GM19240 (cell line): ENCODE measurements around the gene CCDC127.
"Not testable (repeated sequence)": the region's sequence is repeated elsewhere in the genome, so short reads cannot be mapped to it uniquely, and the experiment has no call there.

Source experiments
- DNase-seq: peaks from one replicate; pipeline ENCODE4 v3.0.0; 2011; ENCODE audit warnings: low spot score; ENCODE audit not compliant: insufficient read length

Gene CCDC127

GRCh38 chr5:234450-234849 lies 16.5 kb upstream of the CCDC127 start:
- DNase-seq, result no peak

- not testable (repeated sequence) for DNase-seq
Measured at GRCh38 chr5:233426-233825, 15.5 kb upstream of the CCDC127 start.

- no peak for DNase-seq
Measured at GRCh38 chr5:231661-232060, 13.7 kb upstream of the CCDC127 start.

GRCh38 chr5:230711-231110 lies 12.8 kb upstream of the CCDC127 start:
- DNase-seq, result no peak

GRCh38 chr5:228886-229285 lies 10.9 kb upstream of the CCDC127 start:
- no peak for DNase-seq

GRCh38 chr5:227375-227774 lies 9.4 kb upstream of the CCDC127 start:
- not testable (repeated sequence) for DNase-seq

- no peak for DNase-seq
Measured at GRCh38 chr5:225334-225733, 7.4 kb upstream of the CCDC127 start.

GRCh38 chr5:223791-224190 lies 5.8 kb upstream of the CCDC127 start:
- DNase-seq, result no peak

GRCh38 chr5:222951-223715 lies 5.2 kb upstream of the CCDC127 start:
- not testable (repeated sequence) for DNase-seq

GRCh38 chr5:219991-220390 lies 2.0 kb upstream of the CCDC127 start:
- DNase-seq, result no peak

GRCh38 chr5:219460-219863 lies 1.5 kb upstream of the CCDC127 start:
- DNase-seq, result no peak

GRCh38 chr5:218457-219291 lies 721 bp upstream of the CCDC127 start:
- no peak for DNase-seq

GRCh38 chr5:216076-216475 lies 1.9 kb downstream of the CCDC127 start:
- not testable (repeated sequence) for DNase-seq

GRCh38 chr5:215256-215655 lies 2.7 kb downstream of the CCDC127 start:
- DNase-seq, result not testable (repeated sequence)

- DNase-seq, result no peak
Measured at GRCh38 chr5:213803-214395, 4.1 kb downstream of the CCDC127 start.

- no peak for DNase-seq
Measured at GRCh38 chr5:208449-209114, 9.4 kb downstream of the CCDC127 start.

GRCh38 chr5:207599-207998 lies 10.4 kb downstream of the CCDC127 start:
- DNase-seq, result no peak

- DNase-seq, result no peak
Measured at GRCh38 chr5:206927-207536, 10.9 kb downstream of the CCDC127 start.

GRCh38 chr5:206406-206805 lies 11.5 kb downstream of the CCDC127 start:
- no peak for DNase-seq

GRCh38 chr5:204966-205670 lies 12.8 kb downstream of the CCDC127 start:
- DNase-seq, result no peak

- no peak for DNase-seq
Measured at GRCh38 chr5:204462-204861, 13.5 kb downstream of the CCDC127 start.
